ENCODE results near the gene TRIO.

DNA sequence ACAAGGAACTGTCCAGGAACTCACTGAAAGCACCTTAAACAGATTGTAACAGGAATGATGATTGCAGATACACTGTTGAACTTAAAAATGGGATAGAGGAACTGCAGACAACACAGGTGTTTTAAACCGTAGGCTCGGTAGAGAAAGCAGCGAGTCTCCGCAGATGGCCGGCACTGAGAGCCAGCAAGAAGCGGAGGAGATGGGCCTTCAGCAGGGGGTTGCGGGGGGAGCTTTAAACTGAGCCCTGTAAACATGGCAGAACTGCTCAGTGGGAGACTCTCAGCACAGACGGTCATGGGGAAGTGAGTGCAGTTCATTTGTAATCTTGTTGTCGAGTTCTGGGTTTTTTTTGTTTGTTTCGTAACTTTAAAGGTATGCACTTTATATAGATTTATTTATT lies 283.4 kb downstream of the TRIO start:
- TF ChIP-seq, protein P1, sequence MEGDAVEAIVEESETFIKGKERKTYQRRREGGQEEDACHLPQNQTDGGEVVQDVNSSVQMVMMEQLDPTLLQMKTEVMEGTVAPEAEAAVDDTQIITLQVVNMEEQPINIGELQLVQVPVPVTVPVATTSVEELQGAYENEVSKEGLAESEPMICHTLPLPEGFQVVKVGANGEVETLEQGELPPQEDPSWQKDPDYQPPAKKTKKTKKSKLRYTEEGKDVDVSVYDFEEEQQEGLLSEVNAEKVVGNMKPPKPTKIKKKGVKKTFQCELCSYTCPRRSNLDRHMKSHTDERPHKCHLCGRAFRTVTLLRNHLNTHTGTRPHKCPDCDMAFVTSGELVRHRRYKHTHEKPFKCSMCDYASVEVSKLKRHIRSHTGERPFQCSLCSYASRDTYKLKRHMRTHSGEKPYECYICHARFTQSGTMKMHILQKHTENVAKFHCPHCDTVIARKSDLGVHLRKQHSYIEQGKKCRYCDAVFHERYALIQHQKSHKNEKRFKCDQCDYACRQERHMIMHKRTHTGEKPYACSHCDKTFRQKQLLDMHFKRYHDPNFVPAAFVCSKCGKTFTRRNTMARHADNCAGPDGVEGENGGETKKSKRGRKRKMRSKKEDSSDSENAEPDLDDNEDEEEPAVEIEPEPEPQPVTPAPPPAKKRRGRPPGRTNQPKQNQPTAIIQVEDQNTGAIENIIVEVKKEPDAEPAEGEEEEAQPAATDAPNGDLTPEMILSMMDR (IDR thresholded peaks at IDR 0.05), result no peak
- TF ChIP-seq POLR2A (IDR thresholded peaks at IDR 0.05) (no peak), POLR2AphosphoS5 (IDR thresholded peaks at IDR 0.05) (no peak)

All from upper lobe of left lung (tissue), 4 donors.